ENCODE measurements around the gene LCP1. TPM values are rescaled to one million over a fixed set of nuclear protein-coding genes. Genes with fewer than 3 reads are reported as not detected.

LCP1 gene
- total and polyA plus RNA-seq, 9 of the 15 experiments (the other 6 are each of a cell fraction or from before 2014, with no cell fraction given) = 83.0 to 255 (median 163) TPM

DNA sequence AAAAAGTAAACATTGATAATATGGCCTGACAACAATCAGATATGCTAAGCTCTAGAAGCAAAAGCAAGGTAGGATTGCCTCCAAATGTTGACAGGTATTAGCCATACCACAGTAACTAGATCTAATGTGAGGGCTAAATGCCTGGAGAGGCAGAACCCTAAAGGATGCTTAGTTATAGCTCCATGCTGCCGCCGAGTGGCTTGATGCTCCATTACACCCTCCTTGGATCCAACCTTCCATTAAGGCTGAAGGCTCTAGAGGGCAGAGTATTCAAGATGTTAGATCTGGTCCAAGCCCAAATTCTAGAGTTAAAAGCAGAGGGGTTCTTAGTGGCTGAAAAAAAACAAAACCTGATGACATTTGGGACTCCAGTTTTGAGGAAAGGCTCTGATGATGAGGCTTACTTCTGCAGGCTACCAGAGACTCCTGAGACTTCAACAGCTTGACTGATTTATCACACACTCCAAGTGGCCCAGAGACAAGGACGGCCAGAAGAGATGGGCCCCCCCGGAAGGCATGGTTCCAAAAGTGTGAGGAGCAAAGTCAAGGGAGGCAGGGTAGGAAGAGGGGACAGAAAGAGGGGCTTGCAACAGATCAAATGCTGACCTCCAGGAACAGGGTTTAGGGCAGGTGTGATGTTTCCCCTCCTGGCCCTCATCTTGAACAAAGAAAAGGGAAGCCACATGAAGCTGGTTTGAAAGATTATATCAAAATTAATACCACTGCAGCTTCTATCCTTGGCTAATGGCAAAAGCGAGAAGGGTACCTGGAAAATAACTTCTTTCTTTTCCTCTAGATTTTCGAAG lies 55.2 kb downstream of the LCP1 start:
- Histone ChIP-seq H3K27me3 (ENCODE audit: control insufficient read depth in 2 of 2, insufficient read depth in 2 of 2, low read length in 2 of 2) (no peaks in the 10 kb centered on the region), H3K9me1 (ENCODE audit: control insufficient read depth, insufficient read depth, low read length) (no peaks in the 10 kb centered on the region), H3K9me3 (replicated peaks; ENCODE audit: control insufficient read depth, insufficient read depth, low read depth, low read length) (no peaks in the 10 kb centered on the region), H3K79me2 (ENCODE audit: control insufficient read depth, insufficient read depth, low read length) (no peaks in the 10 kb centered on the region), H3K4me3 (no peak overlapping the region), H3K36me3 (ENCODE audit: control insufficient read depth, insufficient read depth, low read length) (peaks cover 53% of the 10 kb centered on the region; the same call in 2 of the 3 replicates), H2AFZ (ENCODE audit: low read depth, low read length) (no peak overlapping the region), H3K4me2 (ENCODE audit: insufficient read depth, low read length) (no peak overlapping the region), H3K4me1 (replicated peaks in 1 of 2; ENCODE audit: control insufficient read depth in 2 of 2, insufficient read depth in 2 of 2, low read length in 2 of 2) (peaks cover 0 to 20% of the 10 kb centered on the region in 2 experiments; a peak in 3 of 5 replicates), H3K9ac (ENCODE audit: insufficient read depth in 1 of 2, low read depth in 2 of 2, low read length in 2 of 2) (no peak overlapping the region), H3K27ac (ENCODE audit: extremely low read depth, low read depth, low read length) (no peak overlapping the region), H4K20me1 (replicated peaks; ENCODE audit: control insufficient read depth, insufficient read depth, low read length) (no peaks in the 10 kb centered on the region)
- FAIRE-seq = peak; percentile 91
- 43% methylated on average over 5 of the region's 6 CpGs for WGBS (ENCODE audit: insufficient coverage, low coverage, missing lambda C conversion rate)
- in situ Hi-C loops (cut with MboI) (no loop called here), intact Hi-C loops (cut with micrococcal nuclease) (loop anchor here (1.0 to 5.0 kb wide), 5 partner anchors 55 to 320 kb away; partner anchors contain the start of gene ZC3H13)
- peak; percentile 66 to 81 (median 67) for DNase-seq (ENCODE audit: extremely low read depth in 1 of 4, low spot score in 3 of 4)
- peak; percentile 95 for ATAC-seq
- POLR2A ChIA-PET = interaction anchor here (0.7 to 1.1 kb wide), 4 partner anchors 14 to 288 kb away, joined by 3 to 4 read pairs (median 4); no protein-coding TSS in a partner anchor
- BruUV-seq (replicated peaks) = no TSS peak
- CTCF ChIA-PET (ENCODE audit: low intra/inter-chr PET ratio) = interaction anchor here (0.7 to 1.6 kb wide), 6 partner anchors 75 to 615 kb away, joined by 3 to 8 read pairs (median 4); no protein-coding TSS in a partner anchor
- TF ChIP-seq, protein P1, sequence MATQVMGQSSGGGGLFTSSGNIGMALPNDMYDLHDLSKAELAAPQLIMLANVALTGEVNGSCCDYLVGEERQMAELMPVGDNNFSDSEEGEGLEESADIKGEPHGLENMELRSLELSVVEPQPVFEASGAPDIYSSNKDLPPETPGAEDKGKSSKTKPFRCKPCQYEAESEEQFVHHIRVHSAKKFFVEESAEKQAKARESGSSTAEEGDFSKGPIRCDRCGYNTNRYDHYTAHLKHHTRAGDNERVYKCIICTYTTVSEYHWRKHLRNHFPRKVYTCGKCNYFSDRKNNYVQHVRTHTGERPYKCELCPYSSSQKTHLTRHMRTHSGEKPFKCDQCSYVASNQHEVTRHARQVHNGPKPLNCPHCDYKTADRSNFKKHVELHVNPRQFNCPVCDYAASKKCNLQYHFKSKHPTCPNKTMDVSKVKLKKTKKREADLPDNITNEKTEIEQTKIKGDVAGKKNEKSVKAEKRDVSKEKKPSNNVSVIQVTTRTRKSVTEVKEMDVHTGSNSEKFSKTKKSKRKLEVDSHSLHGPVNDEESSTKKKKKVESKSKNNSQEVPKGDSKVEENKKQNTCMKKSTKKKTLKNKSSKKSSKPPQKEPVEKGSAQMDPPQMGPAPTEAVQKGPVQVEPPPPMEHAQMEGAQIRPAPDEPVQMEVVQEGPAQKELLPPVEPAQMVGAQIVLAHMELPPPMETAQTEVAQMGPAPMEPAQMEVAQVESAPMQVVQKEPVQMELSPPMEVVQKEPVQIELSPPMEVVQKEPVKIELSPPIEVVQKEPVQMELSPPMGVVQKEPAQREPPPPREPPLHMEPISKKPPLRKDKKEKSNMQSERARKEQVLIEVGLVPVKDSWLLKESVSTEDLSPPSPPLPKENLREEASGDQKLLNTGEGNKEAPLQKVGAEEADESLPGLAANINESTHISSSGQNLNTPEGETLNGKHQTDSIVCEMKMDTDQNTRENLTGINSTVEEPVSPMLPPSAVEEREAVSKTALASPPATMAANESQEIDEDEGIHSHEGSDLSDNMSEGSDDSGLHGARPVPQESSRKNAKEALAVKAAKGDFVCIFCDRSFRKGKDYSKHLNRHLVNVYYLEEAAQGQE (IDR thresholded peaks at IDR 0.05; ENCODE audit: borderline replicate concordance) = peak; percentile 79
- TF ChIP-seq, protein P1 (CRISPR knock-in tag; IDR thresholded peaks at IDR 0.05; ENCODE audit: low read depth) = no peak
- TF ChIP-seq SMC3 (conservative IDR thresholded peaks at IDR 0.05; ENCODE audit: insufficient read depth, low read depth, low read length) (peak; percentile 79), STAG1 (CRISPR knock-in tag; IDR thresholded peaks at IDR 0.05; ENCODE audit: borderline replicate concordance) (peak; percentile 38; the same call in 1 of the 2 replicates), ZEB2 (IDR thresholded peaks at IDR 0.05) (no peak), LEF1 (IDR thresholded peaks at IDR 0.05) (no peak), IFI16 (CRISPR knock-in tag; IDR thresholded peaks at IDR 0.05) (no peak), RAD21 (CRISPR knock-in tag; conservative IDR thresholded peaks at IDR 0.05 in 1 of 2, IDR thresholded peaks at IDR 0.05 in 1 of 2) (peak; percentile 85 to 90)
- TF ChIP-seq, protein P2, sequence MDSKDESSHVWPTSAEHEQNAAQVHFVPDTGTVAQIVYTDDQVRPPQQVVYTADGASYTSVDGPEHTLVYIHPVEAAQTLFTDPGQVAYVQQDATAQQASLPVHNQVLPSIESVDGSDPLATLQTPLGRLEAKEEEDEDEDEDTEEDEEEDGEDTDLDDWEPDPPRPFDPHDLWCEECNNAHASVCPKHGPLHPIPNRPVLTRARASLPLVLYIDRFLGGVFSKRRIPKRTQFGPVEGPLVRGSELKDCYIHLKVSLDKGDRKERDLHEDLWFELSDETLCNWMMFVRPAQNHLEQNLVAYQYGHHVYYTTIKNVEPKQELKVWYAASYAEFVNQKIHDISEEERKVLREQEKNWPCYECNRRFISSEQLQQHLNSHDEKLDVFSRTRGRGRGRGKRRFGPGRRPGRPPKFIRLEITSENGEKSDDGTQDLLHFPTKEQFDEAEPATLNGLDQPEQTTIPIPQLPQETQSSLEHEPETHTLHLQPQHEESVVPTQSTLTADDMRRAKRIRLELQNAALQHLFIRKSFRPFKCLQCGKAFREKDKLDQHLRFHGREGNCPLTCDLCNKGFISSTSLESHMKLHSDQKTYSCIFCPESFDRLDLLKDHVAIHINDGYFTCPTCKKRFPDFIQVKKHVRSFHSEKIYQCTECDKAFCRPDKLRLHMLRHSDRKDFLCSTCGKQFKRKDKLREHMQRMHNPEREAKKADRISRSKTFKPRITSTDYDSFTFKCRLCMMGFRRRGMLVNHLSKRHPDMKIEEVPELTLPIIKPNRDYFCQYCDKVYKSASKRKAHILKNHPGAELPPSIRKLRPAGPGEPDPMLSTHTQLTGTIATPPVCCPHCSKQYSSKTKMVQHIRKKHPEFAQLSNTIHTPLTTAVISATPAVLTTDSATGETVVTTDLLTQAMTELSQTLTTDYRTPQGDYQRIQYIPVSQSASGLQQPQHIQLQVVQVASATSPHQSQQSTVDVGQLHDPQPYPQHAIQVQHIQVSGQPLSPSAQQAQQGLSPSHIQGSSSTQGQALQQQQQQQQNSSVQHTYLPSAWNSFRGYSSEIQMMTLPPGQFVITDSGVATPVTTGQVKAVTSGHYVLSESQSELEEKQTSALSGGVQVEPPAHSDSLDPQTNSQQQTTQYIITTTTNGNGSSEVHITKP (IDR thresholded peaks at IDR 0.05; ENCODE audit: partially characterized antibody) = peak; percentile 52

Measured in K562 (cell line).